ENCODE results near the gene PTPRN2. TPM values are rescaled to one million over a fixed set of nuclear protein-coding genes. Genes with fewer than 3 reads are reported as not detected.

PTPRN2 gene
- total RNA-seq, 1 experiment from 2014 or later: 1.2 TPM

DNA sequence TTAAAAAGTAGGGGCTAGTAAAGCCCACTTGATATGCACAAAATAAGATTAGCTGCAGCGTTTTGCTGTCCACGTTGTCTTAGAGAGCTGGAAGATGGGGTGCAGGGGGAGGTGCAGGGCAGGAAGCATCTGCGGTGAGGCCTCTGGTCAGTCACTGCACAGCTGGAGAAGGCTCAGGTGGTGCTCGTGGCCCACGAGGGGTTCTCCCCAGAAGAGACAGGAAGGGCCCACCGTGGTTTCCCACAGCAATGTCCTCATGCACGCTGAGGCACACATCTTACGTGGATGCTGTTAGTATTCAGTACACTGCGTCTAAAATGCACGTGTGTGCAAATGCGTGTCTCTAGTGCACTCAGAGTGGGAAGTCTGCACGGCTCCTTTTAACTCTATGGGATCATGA is 582.1 kb downstream of the PTPRN2 start:
- Histone ChIP-seq H3K9me3 (replicated peaks) (peaks cover 7% of the 10 kb centered on the region; the same call in 1 of the 2 replicates), H3K27me3 (replicated peaks) (no peaks in the 10 kb centered on the region), H3K36me3 (no peaks in the 10 kb centered on the region), H3K4me1 (replicated peaks) (no peaks in the 10 kb centered on the region), H3K27ac (no peak overlapping the region), H3K4me3 (no peak overlapping the region)
- DNase-seq (ENCODE audit: low read depth in 1 of 2, low spot score in 2 of 2): no peak

DNA sequence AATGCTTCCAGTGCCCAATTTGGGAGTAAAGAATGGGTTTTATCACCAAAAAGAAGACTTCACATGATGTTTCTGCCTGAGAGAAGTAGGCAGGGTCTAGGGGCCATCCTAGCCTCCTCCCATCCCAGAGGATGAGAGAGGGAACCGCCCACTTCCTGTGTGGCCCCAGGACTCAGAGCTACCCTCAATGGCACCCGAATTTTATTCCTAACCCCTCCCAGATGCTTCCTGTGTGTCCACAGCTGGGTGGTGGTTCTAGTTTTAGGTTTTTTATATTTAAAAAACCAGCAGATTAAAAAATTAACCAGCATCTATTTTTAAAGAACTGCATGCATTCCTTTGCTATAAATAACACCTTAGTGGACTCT is 583.5 kb downstream of the PTPRN2 start:
- H3K9me3 ChIP-seq (replicated peaks): peaks cover 7% of the 10 kb centered on the region; the same call in 1 of the 2 replicates
- no peaks in the 10 kb centered on the region for H3K27me3 ChIP-seq (replicated peaks)
- H3K27ac ChIP-seq: no peak overlapping the region
- DNase-seq (ENCODE audit: low read depth in 1 of 2, low spot score in 2 of 2): no peak
- no peaks in the 10 kb centered on the region for H3K36me3 ChIP-seq
- no peaks in the 10 kb centered on the region for H3K4me1 ChIP-seq (replicated peaks)
- no peak overlapping the region for H3K4me3 ChIP-seq

DNA sequence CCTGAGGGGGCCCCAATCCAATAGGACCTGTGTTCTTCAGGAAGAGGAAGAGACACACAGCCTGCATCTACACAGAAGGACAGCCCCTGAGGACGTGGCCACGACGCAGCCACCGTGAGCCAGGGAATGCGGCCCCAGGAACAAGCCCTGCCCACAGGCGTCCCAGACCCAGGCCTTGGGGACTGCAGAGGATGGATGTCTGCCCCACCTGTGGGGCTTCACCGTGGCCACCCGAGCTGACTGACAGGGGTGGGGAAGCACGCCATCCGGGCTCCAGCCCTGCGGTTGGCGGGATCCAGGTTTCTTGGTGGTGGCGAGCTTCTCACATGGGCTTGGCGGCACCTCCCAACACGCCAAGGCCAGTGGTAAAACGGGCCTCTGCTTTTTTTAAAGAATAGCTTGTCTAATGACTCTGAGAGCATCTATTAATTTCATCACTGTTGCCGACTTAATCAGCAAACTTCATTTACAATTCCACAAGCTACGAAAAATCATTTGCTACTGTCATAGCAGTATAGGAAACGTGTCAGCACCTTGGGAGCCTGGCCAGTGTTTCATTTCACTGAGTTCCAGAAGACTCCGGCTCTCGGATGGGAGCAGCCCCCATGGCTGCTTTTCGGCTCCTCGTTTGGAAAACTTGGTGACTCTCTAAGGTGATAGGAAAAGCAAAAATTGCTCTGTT is 584.0 kb downstream of the PTPRN2 start:
- Histone ChIP-seq H3K4me3 (no peak overlapping the region), H3K4me1 (replicated peaks) (no peaks in the 10 kb centered on the region), H3K27me3 (replicated peaks) (no peaks in the 10 kb centered on the region), H3K9me3 (replicated peaks) (peaks cover 7% of the 10 kb centered on the region; the same call in 1 of the 2 replicates), H3K36me3 (no peaks in the 10 kb centered on the region), H3K27ac (no peak overlapping the region)
- no peak for DNase-seq (ENCODE audit: low read depth in 1 of 2, low spot score in 2 of 2)

DNA sequence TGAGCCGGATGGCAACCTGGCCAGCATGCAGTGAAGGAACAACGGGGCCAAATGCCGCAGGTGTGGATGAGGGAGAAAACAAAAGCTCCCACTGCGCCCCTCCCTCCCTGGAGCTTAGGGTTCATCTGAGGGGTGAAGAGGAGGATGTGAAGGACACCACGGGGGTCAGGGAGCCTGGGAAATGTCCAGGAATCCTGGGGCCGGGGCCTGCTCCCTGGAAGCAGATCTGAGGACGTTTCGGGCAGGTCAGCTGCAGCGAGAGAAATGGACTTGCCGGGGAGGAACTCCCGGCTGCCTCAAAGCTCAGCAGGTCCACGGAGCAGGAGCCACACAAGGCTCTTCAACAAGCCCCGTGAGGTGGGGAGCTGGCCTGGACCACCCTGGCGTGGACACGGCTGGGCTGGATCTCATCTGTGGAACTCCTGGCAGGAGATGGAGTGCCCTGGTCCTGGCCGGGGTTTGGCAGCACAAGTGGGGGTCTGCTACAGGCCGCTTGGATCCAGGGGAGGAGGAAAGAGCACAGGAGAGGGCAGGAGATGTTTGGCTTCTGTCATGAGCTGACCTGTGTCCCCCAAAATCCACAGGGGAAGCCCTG is 585.0 kb downstream of the PTPRN2 start:
- H3K9me3 ChIP-seq (replicated peaks): peaks cover 7% of the 10 kb centered on the region; the same call in 1 of the 2 replicates
- no peaks in the 10 kb centered on the region for H3K4me1 ChIP-seq (replicated peaks)
- DNase-seq (ENCODE audit: low read depth in 1 of 2, low spot score in 2 of 2): no peak
- no peaks in the 10 kb centered on the region for H3K27me3 ChIP-seq (replicated peaks)
- no peak overlapping the region for H3K27ac ChIP-seq
- no peaks in the 10 kb centered on the region for H3K36me3 ChIP-seq
- no peak overlapping the region for H3K4me3 ChIP-seq

DNA sequence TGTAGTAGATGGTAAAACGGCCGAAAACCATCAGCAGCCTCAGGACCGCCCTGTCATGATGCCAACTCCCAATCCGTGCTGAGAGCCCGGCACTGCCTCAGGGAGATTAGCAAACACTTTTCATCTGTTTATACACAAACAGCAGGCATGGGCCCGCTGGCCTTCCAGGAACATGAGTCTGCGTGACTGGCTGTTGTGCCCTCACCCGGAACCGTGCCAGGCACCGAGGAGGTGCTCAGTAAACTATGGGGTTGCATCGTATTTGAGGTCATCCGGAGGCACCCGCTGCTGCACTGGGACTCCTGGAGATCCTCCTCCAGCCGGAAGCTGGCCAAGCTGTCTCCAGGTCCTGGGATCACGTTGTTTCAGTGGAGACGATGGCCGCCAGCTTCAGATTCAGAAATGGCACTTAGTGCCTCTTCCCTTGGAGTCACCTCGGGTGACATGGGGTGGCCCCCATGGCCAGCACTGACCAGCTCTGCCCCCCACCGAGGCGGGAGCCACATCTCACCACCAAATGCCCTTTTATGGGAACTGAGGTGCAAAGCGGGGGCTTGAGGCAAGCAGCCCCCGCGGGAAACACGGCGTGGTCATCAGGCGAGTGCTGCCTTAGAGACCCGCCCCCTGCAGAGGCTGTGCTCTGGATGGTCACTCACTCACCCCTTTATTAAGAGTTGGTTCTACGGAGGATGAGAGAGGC is 585.9 kb downstream of the PTPRN2 start:
- no peaks in the 10 kb centered on the region for H3K27me3 ChIP-seq (replicated peaks)
- H3K4me1 ChIP-seq (replicated peaks): no peaks in the 10 kb centered on the region
- H3K27ac ChIP-seq: no peak overlapping the region
- 0 out of 2 replicates have a peak, but pooled peaks cover 3% of the 10 kb centered on the region for H3K9me3 ChIP-seq (replicated peaks)
- no peaks in the 10 kb centered on the region for H3K36me3 ChIP-seq
- no peak overlapping the region for H3K4me3 ChIP-seq
- no peak for DNase-seq (ENCODE audit: low read depth in 1 of 2, low spot score in 2 of 2)

GRCh38 chr7:158001003-158001402 is 586.6 kb downstream of the PTPRN2 start:
- H3K4me1 ChIP-seq (replicated peaks): no peaks in the 10 kb centered on the region
- H3K27ac ChIP-seq: no peak overlapping the region
- H3K4me3 ChIP-seq: no peak overlapping the region
- 0 out of 2 replicates have a peak, but pooled peaks cover 3% of the 10 kb centered on the region for H3K9me3 ChIP-seq (replicated peaks)
- no peaks in the 10 kb centered on the region for H3K36me3 ChIP-seq
- no peaks in the 10 kb centered on the region for H3K27me3 ChIP-seq (replicated peaks)
- DNase-seq (ENCODE audit: low read depth in 1 of 2, low spot score in 2 of 2): no peak

GRCh38 chr7:158000160-158000559 is 587.5 kb downstream of the PTPRN2 start:
- Histone ChIP-seq H3K36me3 (no peaks in the 10 kb centered on the region), H3K27ac (no peak overlapping the region), H3K4me3 (no peak overlapping the region), H3K27me3 (replicated peaks) (no peaks in the 10 kb centered on the region), H3K9me3 (replicated peaks) (0 out of 2 replicates have a peak, but pooled peaks cover 5% of the 10 kb centered on the region), H3K4me1 (replicated peaks) (no peaks in the 10 kb centered on the region)
- DNase-seq (ENCODE audit: low read depth in 1 of 2, low spot score in 2 of 2): no peak

GRCh38 chr7:157998884-157999552 is 588.6 kb downstream of the PTPRN2 start:
- no peaks in the 10 kb centered on the region for H3K4me1 ChIP-seq (replicated peaks)
- H3K27ac ChIP-seq: no peak overlapping the region
- H3K27me3 ChIP-seq (replicated peaks): no peaks in the 10 kb centered on the region
- no peak overlapping the region for H3K4me3 ChIP-seq
- no peaks in the 10 kb centered on the region for H3K36me3 ChIP-seq
- H3K9me3 ChIP-seq (replicated peaks): peaks cover 5% of the 10 kb centered on the region; the same call in 1 of the 2 replicates
- DNase-seq (ENCODE audit: low read depth in 1 of 2, low spot score in 2 of 2): no peak

DNA sequence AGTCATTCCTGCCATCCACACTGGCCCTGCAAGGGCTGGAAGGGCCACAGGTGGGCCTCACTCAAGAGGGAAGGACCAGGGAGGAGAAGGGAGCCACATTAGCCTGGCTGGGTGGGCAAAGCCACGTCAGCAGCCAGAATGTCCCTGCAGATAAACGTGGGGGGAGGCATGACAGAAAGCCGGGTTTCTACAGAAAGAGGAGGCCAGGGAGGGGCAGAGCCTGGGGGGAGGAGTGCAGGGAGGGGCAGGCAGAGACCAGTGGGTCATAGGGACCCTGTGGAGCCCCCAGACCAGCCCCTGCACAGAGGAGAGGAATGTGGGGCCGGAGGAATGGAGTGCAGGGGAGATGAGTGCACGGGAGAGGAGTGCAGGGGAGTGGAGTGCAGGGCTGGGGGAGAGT is 590.2 kb downstream of the PTPRN2 start:
- Histone ChIP-seq H3K9me3 (replicated peaks) (peaks cover 7% of the 10 kb centered on the region; the same call in 1 of the 2 replicates), H3K4me3 (no peak overlapping the region), H3K4me1 (replicated peaks) (no peaks in the 10 kb centered on the region), H3K27me3 (replicated peaks) (no peaks in the 10 kb centered on the region), H3K36me3 (no peaks in the 10 kb centered on the region), H3K27ac (no peak overlapping the region)
- no peak for DNase-seq (ENCODE audit: low read depth in 1 of 2, low spot score in 2 of 2)

DNA sequence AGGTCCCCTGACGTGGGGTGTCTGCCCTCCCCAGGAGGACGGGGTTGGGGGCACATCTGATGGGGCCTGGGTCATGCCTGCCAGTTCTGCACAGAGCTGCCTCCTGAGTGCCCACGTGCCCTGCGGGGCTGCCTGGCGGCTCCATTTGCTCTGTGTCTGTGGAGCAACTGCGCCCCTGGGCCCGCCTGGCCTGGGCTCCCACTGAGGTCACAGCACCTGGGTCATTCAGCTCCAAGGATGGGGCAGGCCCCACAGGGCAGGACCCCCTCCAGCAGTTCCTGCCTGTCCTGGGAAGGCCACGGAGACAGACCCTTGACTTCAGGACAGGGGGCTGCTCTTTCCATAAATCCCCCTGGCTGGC is 590.6 kb downstream of the PTPRN2 start:
- peaks cover 8% of the 10 kb centered on the region; the same call in 1 of the 2 replicates for H3K9me3 ChIP-seq (replicated peaks)
- no peaks in the 10 kb centered on the region for H3K36me3 ChIP-seq
- no peak overlapping the region for H3K4me3 ChIP-seq
- no peak for DNase-seq (ENCODE audit: low read depth in 1 of 2, low spot score in 2 of 2)
- no peaks in the 10 kb centered on the region for H3K27me3 ChIP-seq (replicated peaks)
- no peaks in the 10 kb centered on the region for H3K4me1 ChIP-seq (replicated peaks)
- H3K27ac ChIP-seq: no peak overlapping the region

- Histone ChIP-seq H3K27me3 (replicated peaks) (no peaks in the 10 kb centered on the region), H3K4me3 (no peak overlapping the region), H3K4me1 (replicated peaks) (no peaks in the 10 kb centered on the region), H3K36me3 (no peaks in the 10 kb centered on the region), H3K9me3 (replicated peaks) (peaks cover 13% of the 10 kb centered on the region), H3K27ac (no peak overlapping the region)
- no peak for DNase-seq (ENCODE audit: low read depth in 1 of 2, low spot score in 2 of 2)
Measured at GRCh38 chr7:157996359-157997079, 591.1 kb downstream of the PTPRN2 start.

DNA sequence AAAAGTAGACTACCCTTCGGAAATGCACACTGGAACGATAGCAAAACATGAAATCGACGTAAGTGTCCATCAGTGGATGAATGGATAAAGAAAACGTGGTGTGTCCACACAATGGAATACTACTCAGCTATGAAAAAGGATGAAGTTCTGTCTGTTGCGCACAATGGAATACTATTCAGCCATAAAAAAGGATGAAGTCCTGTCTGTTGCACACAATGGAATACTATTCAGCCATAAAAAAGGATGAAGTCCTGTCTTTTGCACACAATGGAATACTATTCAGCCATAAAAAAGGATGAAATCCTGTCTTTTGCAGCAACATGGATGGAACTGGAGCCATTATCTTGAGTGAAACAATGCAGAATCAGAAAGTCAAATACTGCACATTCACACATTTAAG is 591.8 kb downstream of the PTPRN2 start:
- peaks cover 16% of the 10 kb centered on the region for H3K9me3 ChIP-seq (replicated peaks)
- H3K4me3 ChIP-seq: no peak overlapping the region

GRCh38 chr7:157994319-157994718 is 593.3 kb downstream of the PTPRN2 start:
- peaks cover 16% of the 10 kb centered on the region for H3K9me3 ChIP-seq (replicated peaks)

More for the DNA sequence above, 591.8 kb downstream of the PTPRN2 start:
- no peak for DNase-seq (ENCODE audit: low read depth in 1 of 2, low spot score in 2 of 2)
- Histone ChIP-seq H3K36me3 (no peaks in the 10 kb centered on the region), H3K27me3 (replicated peaks) (no peaks in the 10 kb centered on the region), H3K4me1 (replicated peaks) (no peaks in the 10 kb centered on the region), H3K27ac (no peak overlapping the region)

More at GRCh38 chr7:157994319-157994718, 593.3 kb downstream of the PTPRN2 start:
- no peak overlapping the region for H3K4me3 ChIP-seq
- H3K27me3 ChIP-seq (replicated peaks): no peaks in the 10 kb centered on the region
- no peaks in the 10 kb centered on the region for H3K4me1 ChIP-seq (replicated peaks)
- no peaks in the 10 kb centered on the region for H3K36me3 ChIP-seq
- H3K27ac ChIP-seq: no peak overlapping the region
- no peak for DNase-seq (ENCODE audit: low read depth in 1 of 2, low spot score in 2 of 2)
